HG03558 (cell line): ENCODE measurements around the gene MAEA.

ENCODE experiments used
- ATAC-seq: cut with Tn5 transposase; IDR thresholded peaks from one replicate; pipeline ENCODE4 v1.9.1; 2021; ENCODE audit warnings: moderate number of reproducible peaks; ENCODE audit not compliant: unreplicated experiment; ENCODE audit errors: extremely low read depth

The MAEA gene

DNA sequence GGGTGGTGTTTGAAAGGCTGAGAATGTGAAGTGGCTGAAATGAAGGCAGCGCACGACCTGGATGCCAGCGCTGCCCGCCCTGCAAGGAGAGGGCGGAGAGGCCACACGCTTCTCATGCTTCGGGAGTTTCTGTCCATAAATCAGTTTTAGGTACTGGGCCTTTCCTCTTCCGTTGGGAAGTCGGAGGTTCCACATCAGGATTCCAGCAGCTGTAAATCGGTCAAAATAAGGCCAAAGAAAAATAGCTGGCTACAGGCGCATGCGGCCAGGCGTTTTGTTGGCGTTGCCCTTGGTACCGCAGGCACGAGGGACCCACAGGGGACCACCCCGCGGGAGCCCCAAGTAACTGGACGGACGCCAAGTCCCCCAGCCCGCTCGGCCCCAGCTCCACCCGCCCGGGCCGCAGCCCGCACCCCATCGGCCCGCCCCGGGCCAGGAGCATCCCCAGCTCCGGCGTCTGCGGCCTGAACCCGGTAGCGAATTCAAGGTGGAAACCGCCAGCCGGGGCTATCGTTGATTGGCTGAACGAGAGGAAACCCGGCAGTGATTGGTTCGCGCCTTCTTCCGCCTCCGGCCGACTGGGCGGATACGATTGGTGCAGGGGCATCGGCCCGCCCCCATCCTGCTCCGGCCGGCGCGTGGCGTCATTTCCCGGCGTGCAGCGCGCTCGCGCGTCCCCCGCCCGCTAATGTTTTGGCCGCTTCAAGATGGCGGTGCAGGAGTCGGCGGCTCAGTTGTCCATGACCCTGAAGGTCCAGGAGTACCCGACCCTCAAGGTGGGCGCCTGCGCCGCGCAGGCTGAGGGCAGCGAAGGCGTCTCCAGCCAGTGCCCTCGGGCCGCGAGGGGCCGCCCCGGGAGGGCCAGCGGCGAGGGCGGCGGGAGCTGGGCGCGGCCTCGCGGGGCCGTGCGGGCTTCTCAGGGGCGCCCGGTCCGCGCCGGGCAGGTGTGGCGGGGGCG, at the start of gene MAEA:
Gene MAEA, plus strand, starts transcription at position 685 of the 958 bp plus-strand sequence. Its CDS starts 23 bp downstream, at position 708.
- ATAC-seq: peak; percentile 79

DNA sequence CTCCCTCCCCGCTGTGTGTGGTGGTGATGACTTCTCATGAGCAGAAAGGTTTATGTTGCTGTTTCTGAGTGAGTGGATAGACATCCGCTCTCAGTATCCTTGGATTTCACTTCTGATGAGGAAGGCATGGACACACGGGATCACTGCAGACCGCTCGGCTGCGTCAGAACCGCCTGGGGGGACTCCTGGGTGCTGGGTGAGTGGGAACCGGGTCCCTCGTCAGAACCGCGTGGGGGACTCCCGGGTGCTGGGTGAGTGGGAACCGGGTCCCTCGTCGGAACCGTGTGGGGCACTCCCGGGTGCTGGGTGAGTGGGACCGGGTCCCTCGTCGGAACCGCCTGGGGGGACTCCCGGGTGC, 49.8 kb upstream of the MAEA start:
- no peak for ATAC-seq

DNA sequence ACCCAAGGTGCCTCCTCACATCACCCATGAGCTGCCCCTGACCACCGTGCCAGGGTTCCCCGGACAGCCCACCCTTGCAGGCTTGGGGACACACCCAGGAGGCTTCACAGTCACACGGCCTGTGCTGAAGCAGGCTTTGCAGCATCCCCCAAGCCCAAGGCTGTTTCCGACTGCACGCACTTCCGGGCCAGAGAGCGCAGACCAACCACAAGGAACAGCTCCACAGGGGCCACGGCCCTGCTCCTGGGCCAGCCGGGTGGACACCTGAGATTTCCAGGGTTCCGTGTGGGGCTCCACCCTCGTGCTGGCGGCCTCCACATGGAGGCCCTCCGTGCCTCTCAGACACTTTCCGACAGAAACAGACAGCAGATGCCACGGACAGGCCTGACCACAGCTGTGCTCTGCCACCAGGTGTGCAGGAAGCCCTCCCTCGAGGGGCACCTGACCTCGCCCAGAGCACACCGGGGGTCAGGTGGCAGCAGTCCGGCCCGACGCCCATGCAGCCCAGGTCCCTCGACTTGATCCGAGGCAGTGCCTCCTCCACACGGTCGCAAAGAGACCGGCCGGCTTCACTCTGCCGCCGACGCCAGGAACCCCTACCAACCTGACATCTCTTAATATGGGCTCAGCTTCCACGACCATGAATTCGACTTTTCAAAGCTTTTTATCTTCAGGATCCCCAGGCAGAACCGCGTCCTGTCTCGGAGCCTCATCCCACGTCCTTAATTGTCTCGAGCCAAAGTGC, 48.8 kb upstream of the MAEA start:
- no peak for ATAC-seq

DNA sequence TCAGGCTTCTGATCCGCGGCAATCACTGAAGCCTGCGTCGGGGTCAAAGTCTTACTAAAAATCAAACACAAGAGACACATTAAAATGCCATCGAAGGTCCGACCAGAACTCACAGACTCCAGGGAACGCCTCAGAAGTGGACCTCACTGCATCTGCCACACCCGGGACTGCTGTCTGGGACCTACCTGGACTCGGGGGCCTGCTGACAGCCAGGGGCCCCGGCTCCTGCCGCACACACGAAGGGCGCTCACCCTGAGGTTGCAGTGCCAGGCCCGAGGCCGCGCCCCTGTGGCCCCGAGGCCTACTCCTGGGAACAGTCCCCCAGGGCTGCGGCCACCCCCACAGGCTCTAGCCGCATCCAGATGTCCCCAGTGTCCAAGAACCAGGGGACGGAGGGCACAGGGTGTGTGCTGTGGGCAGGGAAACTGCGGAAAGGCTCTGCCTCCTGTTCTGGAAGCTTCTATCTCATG, 48.2 kb upstream of the MAEA start:
- ATAC-seq: no peak

- no peak for ATAC-seq
Observed at GRCh38 chr4:1241936-1242505, 47.7 kb upstream of the MAEA start.

- ATAC-seq: no peak
Observed at GRCh38 chr4:1242506-1243450, 46.9 kb upstream of the MAEA start.

DNA sequence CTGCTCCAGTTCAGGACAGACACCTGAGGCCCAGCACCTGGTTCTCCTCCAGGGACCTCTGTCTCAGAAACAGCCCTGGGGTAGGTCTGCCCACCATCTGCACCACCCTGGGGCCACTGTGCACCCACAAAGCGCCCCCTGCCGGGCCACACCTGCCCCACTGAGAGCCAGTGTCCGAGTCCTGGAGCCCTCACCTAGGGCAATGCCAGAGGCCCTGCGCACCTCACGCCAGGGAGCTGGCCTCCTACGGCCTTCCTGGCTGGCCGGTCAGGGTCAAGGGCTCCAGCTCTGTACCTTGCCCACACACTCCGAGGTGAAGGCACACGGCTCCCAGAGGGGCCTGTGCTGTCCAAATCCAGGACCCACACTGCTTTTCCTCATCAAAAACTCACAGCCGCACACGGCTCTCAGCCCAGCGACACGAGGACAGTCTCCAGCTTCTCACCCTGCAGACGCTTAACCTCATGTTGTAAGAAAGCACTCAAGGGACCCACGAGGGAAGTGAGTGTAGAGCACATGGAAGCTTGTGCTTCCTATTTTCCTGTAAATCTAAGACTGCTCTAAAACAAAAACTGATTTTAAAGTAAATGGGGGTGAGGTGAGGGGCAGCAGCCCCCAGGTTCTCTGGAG, 46.1 kb upstream of the MAEA start:
- no peak for ATAC-seq

DNA sequence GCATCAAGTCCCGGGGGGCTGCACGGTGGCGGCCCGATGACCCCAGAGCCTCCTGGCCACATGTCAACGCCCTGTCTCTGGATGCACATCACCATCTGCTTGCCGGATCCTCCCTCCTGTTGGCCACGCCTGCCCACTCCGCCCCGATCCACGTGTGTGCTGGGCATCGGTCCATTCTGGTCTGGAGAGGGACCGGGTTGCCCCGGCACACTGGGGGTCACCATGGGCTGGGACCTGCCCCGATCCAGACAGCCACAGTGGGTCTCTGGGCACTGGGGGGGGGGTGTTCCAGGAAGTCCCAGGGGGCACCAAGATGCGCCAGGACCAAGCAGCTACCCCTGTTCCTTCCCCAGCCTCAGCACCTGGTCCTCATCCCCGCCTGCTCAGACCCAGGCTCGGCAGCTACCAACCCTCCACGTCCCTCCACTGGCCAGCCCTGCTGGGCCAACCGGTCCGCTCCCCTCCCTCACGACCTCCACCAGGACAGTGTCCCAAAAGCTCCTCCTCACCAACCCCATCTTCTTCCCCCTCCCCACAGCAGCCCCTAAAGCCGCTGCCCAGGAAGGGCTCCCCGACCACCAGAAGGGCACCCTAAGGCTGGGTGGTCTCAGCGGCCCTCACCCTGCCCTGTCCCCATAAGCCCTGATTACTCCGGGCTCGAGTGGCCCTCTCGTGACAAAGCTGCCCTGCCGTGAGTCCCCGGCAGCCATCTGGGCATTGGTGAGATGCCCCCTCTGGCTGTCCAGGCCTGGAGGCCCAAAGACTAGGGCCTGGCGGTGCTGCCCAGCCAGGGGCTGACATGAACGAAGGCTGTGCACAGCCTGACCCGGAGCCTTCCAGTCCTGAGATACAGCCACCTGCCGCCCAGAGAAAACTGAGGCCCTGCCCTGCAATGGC, 45.4 kb upstream of the MAEA start:
- ATAC-seq: no peak

- ATAC-seq: no peak
Observed at GRCh38 chr4:1244978-1245471, 44.7 kb upstream of the MAEA start.

GRCh38 chr4:1245481-1246051, 44.1 kb upstream of the MAEA start:
- no peak for ATAC-seq

DNA sequence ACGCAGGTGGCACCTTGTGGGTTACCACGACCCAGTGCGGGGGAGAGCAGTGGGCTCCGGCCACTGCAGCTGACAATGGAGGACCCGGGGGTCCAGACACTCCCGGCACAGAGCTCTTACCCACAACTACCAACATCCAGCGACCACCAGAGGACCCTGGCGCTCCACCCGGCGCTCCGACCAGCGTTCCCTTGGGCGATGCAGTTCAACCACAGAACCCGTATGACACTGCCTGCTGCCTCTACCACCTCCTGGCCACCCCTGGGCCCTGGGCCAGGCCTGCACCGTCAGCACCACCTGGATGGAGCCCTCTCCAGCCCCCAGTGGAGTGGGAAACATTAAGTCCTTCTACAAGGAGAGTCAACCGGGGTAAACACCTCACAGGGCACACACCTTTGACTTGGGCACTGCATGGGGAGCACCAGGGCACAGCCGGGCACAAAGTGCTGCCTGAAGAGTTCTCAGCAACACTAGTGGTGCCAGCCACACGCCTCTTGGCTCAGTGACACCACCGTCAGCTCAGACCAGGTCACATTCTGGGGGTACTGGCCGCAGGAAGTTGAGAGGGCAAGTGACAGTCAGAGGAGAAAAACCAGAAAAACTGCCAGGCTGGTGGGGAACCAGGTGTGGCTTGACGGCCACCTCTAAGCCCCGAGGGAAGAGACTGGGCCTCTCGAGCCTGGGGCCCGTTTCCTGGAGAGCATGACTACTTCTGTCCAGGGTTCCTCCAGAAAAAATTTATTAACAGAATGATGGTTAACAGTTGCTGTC, 43.4 kb upstream of the MAEA start:
- no peak for ATAC-seq

- no peak for ATAC-seq
Observed at GRCh38 chr4:1246901-1247863, 42.5 kb upstream of the MAEA start.

- ATAC-seq: no peak
Observed at GRCh38 chr4:1247864-1248244, 41.8 kb upstream of the MAEA start.

GRCh38 chr4:1248245-1249147, 41.2 kb upstream of the MAEA start, which contains the start of gene CTBP1:
Gene CTBP1 (minus strand): TSS chr4:1249130. CDS start chr4:1241331, 7,799 bp downstream.
- peak; percentile 27 for ATAC-seq

DNA sequence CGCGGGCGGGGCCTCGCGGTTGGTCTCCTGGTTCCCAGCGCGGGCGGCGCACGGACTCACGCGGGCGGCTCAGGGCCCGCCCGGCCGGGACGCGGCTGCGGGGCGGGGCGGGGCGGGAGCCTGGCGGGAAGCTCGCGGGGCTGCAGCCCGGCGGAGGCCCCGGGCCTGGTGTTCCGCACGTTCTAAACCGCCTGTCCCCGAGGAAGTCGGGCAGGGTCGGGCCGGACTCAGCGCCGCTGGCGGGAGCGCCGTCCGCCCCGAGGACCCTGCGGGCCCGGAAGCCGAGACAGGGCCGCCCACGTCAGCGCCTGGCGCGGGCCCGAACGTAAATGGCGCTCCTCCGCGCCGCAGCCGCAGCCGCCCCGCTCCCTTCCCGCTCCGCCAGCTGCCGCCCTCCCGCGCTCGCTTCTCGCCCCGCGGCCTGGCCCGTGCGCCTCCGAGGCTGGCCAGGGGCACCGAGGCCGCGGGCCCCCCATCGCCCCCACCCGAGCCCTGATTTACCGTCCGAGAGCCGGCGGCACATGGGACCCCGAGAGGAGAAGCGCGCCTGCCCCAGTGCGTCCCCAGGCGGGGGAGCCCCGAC, 40.5 kb upstream of the MAEA start:
- ATAC-seq: peak; percentile 39
